ENCODE data around the gene ARHGAP24.

Gene ARHGAP24

DNA sequence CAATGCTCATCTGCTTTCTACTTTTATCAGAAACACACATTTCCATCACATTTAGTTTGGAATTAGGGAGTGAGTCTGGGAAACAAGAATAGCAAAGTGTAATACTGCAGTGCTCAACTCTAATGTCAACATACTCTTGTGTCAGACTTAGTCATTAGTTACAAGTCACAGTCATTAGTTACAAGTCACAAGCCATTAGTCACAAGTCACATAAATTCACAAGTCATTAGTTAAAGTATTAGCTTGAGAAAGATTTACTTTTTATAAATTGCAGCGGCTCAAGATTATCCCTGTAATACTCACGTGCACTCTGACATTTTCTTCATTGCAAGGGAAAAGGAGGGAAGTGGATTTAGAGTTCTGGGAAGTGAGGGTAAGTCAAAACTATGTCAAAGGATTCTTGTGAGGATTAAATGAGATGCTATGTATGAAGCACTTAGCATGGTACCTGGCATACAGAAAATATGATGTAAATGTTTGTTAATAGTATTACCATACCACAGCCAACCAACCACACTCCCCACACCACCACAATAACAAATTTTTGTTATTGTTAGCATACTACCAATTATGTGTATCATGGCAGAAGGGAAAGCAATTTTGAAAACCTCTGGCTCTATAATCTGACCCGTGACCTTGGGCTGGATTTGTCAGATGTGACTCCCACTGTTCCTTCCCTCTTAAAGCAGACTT, 116.6 kb downstream of the ARHGAP24 start:
- no peak for DNase-seq

DNA sequence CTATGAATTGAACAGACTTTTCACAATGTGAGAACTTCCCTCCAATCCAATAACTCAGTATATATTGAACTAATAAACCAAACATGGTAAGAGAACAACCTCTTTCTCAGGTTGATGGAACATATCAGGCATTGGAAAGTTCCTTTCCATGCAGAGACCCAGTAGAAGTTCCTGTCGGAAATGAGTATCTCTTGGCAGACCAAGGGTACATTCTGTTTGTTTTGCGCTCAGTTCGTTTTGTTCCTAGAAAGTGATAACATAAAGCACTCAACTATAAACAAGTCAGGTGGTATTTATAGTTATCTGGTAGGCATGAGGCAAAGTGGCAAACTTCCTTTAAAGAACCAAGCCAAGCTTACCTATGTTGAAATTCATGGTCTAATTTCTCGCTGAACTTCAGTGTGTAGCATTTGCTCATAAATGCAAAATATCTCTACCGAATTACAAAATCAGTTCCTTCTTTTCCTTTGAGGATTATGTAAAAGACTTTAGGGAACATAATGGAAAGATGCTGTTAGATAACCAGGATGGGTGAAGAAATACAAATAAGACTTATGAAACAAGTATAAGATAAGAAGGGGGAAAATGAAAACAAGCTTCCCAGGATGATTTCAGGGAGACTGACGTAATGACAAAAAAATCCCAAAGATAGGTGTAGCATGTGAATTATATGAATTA, 120.3 kb downstream of the ARHGAP24 start:
- no peak for DNase-seq

DNA sequence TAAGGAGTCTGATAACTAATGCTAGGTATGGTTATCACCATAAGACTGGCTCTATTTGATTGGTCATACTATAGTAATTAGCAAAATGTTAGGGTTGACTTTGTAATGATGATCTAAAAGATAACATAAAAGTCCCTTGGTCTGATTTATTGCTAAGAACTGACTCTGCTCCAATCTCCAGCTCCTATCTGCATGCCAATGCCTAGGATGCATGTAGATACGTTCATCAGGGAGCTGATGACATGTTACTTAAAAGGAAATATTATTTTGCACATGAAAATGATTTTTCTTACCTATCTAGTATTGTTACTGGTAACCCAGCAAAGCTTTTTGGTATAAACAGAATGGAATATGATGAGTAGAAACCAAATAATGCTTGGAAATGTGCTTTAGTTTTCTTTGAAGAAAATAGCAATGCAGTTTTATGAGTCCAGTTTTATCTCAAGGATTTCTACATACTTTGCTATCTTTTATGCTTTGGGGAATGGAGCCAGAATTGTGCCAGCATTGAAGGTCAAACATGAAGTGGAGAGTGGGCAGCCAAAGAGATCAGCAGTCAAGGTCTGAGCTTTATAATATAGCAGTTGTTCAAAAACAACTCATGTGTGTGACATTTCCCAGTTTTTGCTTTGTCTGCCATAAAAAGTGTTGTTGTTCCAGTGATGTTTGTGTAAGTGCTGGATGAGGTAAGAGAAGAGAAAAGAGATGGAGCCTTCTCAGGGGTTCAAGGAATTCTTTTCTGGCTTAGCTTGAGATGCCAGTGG, 121.0 kb downstream of the ARHGAP24 start:
- DNase-seq, result no peak

DNA sequence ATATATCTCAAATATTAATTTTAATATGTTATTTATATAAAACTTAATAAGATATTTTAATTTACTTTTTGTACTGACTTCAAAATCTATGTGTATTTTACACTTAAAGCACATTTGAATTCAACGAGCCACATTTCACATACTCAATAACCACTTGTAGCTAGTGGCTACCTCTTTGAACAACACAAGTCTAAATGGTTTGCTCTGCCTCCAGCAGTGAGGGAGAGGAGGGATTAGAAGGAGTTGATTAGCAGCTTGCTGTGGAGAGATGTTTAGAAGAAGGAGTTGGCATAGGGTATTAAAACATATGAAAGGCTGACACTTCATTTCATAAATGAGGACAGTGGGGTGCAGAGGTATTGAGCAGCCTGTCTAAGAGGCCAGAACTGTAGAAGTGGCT, 124.0 kb downstream of the ARHGAP24 start:
- DNase-seq, result no peak

DNA sequence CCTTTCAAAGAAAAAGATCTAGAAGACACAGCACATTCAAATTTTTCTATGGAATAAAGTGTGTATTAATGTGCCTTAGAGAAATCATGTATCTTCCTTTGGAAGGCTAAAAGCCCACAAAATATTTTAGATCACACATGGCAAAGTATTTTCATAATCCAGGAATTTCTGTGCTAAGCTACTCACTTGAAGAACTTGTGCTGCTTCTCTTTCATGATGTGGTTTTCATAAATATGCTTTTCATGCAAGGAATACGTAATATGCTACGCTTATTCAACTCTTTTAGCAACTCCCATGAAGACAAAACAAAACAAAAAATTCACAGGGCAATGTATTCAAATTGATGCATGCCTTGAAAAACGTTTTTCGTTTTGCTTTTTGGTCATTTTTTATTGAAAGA, 125.6 kb downstream of the ARHGAP24 start:
- DNase-seq, result no peak

DNA sequence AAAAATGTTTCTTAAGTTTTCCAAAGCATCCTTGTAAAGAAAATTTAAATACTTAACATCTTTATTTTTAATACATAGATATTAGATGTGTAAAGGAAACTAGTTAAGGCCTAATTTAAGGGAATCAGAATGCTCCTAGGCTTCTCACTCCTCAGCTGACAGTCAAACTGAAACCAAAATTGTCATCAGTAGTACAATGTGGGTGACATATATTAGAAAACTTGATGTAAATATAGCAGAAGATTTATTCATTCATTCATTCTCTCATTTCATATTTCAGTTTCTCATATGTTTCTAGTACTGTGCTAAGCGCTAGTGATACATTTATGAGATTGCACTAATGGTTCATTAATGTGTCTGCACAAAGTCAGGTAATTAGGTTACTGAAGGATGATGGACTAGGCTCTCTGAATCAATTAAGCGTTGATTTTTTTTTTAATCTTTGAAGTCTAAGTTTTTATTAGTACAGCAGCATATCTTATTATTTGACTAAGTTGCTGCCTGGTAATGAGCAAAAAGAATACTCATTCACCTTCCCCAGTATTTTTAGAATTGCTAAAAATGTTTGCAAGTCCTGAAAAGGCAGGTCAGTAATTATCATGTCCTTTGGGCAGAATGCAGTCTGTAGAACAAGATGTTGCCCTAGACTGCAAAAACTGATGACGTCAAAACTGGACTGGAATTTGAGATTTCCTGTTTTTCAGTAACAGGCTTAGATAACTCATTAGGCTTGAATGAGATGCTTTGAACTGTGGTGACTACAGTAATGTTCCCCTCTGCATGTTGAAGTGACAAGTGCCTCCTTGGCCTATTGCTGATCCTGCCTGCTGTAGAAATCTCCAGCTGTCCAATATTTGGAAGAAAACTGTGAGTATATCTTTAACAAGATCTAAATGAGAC, 128.7 kb downstream of the ARHGAP24 start:
- DNase-seq, result no peak

DNA sequence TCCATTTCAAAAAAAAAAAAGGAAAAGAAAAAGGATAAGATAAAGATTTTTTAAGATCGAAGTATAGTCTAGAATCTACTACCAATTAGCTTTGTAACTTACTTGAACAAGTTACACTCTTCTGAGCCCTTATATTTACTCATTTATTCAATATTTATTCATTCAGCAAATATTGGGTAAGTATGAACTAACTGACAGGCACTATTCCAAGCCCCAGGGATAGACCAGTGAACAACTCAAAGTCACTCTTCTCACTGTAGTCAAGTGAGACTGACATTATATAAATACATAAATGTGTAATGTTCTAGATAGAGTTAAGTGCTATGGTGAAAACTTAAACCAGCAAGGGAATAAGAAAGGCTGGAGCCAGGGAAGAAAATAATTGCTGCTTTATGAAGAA, 131.6 kb downstream of the ARHGAP24 start:
- DNase-seq, result no peak

DNA sequence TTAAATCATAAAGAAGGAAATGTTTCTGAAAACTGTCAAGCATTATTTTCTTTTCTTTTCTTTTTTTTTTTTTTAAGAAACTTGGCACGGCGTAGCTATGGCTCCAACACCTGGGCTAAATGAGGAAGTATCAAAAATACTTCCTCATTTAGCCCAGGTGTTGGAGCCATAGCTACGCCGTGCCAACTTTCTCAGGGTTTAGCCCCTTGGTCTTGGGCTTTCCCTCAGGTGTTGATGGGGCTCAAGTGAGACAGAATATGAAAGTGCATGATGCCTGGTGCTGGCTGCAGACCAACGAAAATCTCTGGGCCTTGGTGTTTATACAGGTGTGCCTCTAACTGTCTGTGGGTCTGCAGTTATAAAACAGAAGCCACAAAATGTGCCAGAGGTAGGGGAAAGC, 132.7 kb downstream of the ARHGAP24 start:
- no peak for DNase-seq

DNA sequence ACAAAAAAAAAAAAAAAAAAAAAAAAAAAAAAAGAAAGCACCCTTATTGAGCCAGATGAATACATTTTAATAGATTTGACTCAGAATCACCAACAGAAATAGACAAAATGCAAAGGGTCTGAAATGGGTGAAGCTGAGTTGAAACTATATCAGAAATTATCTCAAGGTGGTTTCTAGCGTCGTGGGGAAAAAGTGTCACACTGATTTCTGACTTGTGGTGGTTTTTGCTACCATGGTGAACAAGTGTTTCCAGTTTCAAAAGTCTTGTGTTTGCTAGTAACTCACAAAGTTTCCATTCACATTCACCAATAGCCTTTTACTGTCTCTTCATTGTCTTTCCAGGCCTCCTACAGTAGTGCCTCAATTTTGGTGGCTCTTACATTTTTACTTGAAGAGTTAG, 135.5 kb downstream of the ARHGAP24 start:
- no peak for DNase-seq

DNA sequence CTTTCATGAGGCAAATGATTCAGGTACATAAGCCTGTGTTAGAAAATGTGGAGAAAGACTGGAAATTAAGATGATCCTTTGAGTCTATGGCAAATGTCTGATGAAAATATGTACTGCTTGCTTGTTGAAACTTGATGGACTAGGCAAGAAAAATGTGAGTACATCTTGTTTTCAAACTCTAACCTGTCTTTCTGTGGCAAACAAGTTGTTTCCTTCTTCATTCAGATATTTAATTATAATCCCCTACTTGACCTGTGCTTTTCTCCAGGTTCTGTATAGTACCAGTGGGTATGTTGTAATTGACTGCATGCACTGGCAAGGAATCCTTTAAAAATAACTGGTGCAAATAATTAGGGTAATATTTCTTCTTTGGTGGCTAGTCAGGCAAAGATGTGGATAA, 136.7 kb downstream of the ARHGAP24 start:
- DNase-seq, result no peak

DNA sequence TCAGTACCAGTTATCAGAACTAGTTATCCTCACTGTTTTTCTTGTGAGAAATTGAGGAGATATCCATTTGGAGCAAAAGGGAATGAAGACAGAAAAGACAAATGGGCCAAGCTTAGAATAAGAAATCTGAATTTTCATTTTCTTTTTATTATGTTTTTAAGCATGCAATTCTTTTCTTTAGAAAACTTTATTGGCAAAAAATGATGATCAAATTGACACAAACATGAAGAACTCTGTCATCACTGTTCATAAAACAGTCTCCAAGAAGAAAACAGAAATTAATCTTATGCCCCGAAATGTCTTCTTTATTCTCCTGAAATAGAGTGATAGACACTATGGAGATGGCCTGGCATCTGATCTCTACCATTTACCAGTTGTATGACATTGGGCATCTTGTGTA, 139.0 kb downstream of the ARHGAP24 start:
- DNase-seq, result no peak

DNA sequence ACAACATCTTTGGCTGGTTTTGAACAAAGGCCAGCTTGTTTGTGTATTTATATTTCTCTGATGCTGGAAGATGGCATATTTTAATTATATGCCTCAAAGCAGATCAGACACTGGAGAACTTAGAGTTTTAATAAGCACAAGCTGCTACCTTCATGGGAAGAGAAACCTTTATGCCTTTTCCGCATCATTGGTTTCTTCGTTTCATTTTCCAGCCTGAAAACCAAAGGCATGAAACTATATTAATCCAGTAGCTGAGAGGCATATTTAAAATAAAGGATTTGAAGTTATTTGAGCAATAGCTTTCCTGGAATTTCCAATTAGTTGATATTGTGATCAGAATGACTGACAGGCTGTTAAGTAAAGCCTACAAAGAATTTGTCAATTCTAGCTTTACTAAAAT, 141.0 kb downstream of the ARHGAP24 start:
- no peak for DNase-seq

DNA sequence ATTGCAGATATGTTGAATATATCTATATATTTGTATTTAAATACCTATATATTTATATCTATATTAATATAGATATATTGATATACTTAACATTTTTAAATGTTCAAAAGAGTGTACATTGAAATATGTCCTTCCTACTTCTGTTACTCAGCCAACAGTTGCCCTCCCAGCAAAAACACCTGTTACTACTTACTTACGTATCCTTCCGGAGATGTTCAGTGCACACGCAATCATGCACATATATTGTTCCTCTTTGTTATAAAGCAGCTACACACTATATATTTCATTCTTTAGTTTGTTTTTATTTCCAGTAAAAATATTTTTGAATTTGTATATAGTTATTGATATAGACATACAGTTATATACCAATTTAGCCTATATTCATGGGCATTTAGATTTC, 142.3 kb downstream of the ARHGAP24 start:
- no peak for DNase-seq

DNA sequence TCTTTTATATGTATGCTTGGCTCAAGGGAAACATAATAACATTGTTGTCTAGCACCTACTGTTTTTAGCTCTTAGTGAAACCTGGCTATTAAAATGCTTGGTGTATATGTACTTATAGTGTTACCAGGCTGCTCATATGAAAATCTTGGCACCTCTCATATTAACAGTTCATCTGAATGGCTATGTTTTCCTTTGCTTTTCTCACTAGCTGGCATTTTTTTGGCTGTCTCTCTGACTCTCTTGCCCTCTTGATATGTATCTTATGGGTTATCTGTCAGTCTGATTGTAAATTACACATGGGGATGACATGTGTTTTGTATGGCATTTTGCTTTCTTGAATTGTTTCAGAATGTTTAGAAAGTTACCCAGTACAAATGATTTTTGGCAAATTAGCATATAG, 158.0 kb downstream of the ARHGAP24 start:
- DNase-seq, result no peak

DNA sequence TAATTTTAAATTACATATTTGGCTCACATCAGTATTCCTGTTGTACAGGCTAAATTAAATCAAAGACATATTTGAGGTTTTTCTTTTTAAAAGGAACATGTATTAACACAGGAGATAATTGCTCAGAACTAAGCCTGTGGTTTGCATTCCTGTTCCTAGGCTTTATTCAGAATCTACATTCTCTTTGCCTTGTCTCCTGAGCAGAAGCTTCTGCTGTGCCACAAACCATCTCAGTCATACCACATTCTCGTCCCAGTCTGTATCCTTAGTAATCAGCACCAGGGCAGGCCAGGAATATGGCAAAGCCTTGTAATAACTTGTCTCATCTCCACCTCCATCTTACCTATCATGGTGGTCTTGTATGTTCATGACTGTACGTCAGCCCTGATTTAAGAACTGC, 162.8 kb downstream of the ARHGAP24 start:
- DNase-seq, result no peak

DNA sequence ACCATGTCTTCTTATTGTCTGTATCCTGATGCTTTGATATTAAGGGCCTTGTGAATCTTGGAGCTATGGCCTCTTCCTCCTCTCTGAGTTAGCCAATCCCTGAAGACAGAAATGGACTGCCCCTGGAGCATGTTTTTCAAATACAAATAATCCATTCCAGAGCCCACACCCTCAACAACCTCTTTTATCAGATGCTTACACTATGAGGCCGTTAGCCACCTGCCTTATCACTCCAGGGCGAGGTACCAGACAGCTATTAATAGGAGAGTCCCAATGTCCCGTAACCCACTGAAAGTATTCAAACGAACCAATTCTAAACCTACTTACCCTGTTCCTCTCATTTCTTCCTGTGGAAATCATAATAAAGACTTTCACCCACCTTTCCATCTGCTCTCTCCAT, 165.0 kb downstream of the ARHGAP24 start:
- DNase-seq, result no peak

DNA sequence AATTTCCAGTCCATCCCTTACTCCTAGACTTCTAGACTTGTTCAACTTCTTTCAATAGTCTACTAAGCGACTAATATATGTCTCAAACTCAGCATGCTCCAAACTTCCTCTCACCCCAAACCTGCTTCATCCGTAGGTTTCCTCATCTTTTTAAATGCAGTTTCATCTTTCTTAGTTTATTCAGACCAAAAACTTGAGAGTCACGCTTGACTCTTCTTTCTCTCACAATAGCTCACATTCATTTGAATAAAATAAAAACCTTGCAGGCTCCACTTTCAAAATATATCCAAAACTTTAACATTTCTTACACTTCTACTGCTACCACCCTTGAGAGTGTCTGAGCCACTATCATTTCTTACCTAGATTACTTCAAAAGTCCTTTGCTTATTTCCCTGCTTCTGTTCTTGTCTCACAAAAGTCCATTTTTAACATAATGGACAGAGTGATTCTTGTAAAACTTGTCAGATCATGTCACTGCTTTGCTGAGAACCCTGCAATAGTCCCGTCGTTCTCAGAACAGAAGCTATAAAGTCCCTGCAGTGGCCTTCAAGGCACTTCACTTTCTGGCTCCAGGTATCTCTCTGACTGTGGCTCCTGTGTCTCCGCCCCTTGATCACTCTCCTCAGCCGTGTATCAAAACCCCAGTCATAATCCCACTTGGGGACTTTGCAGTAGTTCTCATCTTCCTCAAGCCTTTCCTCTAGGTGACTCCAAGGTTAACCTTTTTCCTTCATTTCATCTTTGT, 167.6 kb downstream of the ARHGAP24 start:
- DNase-seq, result no peak

DNA sequence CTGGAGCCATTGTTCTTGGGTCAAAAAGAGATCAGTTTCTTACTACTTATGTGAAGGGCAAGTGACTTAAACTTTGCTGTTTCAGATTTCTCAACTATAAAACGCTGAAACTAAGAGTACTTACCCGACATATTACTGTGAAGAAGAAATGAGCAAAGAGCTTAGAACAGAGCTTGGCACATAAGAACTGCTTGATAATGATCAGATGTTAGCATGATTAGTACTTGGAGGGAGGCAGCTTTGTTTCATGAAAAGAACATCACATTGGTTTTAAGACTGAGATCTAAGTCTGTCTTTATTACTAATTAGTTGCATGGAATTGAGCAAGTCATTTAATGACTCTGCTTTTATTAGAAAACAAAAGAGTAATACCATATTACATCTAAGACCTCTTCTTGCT, 169.1 kb downstream of the ARHGAP24 start:
- DNase-seq, result no peak

DNA sequence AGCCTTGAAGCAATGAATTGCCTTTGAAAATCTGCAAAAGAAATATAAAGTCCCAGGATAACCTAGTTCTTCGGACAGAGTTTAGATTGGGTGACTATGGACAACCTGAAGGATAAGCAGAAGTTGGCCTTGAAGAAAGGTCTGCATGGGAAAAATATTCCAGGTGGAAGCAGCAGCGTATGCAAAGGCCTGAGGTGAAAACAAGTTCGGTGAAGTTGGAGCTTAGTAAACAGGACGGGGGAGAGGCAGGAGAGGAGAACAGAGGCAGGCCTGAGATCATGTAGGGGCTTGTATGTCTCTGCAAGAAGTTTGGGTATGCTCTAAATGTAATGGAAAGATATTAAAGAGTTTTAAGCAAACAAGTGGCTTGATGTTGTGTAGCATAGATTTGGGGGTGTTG, 176.0 kb downstream of the ARHGAP24 start:
- no peak for DNase-seq

DNA sequence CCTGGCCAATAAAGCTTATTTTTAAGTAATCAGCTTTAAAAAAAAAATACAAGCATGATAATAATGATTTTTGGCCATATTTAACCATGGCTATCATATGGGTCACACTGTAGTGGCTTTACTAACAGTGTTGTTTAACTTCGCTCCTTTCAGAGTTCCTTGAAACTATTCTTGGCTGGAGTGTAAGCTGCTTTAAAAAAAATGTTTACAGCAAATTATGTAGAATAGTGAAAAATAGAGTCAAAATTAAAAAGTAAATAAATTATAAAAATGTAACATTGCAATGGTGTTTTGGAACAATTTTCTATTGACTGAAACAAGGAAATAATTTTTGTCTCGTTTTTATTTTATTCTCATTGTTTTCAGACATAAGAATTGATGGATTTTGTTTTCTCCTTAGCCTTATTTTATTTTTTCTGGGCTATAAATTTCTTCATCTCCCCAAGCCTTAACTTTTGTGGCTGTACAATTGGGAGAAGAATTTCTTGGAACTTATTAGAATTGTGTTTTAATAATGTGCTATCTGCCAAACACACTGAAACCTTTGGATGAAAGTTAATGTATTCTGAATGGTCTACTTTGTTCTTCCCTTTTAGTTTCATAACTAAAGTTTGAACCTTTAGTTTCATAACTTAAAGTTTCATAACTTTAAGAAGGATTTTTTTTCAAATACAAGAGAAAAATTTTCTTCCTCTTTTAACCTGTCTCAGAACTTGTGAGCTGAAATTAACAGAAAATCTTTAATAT, 182.0 kb downstream of the ARHGAP24 start:
- no peak for DNase-seq

DNA sequence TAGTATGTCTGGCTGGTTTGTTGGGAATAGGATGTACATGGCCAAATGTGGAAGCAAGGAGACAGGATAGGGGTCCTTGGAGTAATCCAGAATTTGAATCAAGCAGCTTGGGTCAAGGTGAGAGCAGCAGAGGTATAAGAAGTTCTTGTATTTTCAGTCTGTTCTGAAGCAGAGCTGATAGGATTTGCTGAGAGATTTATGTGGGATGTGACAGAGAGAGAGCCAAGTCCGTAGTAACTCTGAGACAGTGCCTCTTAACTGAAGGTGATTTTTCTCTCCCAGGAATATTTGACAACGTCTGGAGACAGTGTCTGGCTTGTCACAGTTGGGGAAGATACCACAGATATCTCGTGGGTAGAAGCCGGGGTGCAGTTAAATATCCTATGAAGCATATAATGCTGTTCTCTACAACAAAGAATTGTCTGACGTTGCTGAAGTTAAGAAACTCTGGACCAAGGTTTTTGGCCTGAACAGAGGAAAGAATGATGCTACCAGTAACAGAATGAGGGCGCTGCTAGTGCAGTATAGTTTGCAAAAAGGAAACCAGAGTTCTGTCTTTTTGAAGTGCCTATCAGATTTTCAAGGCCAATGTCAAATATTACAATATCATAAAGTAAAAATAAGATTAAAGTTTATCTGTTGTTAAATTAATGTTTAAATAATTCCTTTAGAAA, 184.0 kb downstream of the ARHGAP24 start:
- DNase-seq, result no peak

Measured in NCI-H1694 (cell line).